NOMO-1 treated with DMSO at 0.1 percent for 48 hours (cell line): ENCODE data around the gene ALG10.
"Not testable (repeated sequence)": the region's sequence is repeated elsewhere in the genome, so short reads cannot be mapped to it uniquely, and the experiment has no call there.

Source experiments
- DNase-seq: peaks from one replicate; lab custom pipeline; 2025; ENCODE audit not compliant: unreplicated experiment; lab: John Stamatoyannopoulos, UW

Gene ALG10

GRCh38 chr12:34022079-34022830, at the start of gene ALG10:
ALG10 (plus strand) TSS chr12:34022496; CDS start chr12:34022600, 104 bp downstream.
- peak; percentile 95 for DNase-seq

- not testable (repeated sequence) for DNase-seq
Observed at GRCh38 chr12:33972884-33973283, 49.4 kb upstream of the ALG10 start.

GRCh38 chr12:33977887-33978286, 44.4 kb upstream of the ALG10 start:
- DNase-seq = no peak

GRCh38 chr12:33988197-33988805, 34.0 kb upstream of the ALG10 start:
- DNase-seq = no peak

- DNase-seq = no peak
Observed at GRCh38 chr12:33988913-33989312, 33.4 kb upstream of the ALG10 start.

GRCh38 chr12:33994857-33995808, 27.2 kb upstream of the ALG10 start:
- DNase-seq = no peak

GRCh38 chr12:34008835-34009234, 13.5 kb upstream of the ALG10 start:
- not testable (repeated sequence) for DNase-seq

GRCh38 chr12:34016361-34016760, 5.9 kb upstream of the ALG10 start:
- no peak for DNase-seq

- no peak for DNase-seq
Observed at GRCh38 chr12:34021071-34021470, 1.2 kb upstream of the ALG10 start.

GRCh38 chr12:34027661-34028060, 5.4 kb downstream of the ALG10 start:
- not testable (repeated sequence) for DNase-seq

- DNase-seq = no peak
Observed at GRCh38 chr12:34030591-34030990, 8.3 kb downstream of the ALG10 start.

GRCh38 chr12:34033628-34034296, 11.5 kb downstream of the ALG10 start:
- peak; percentile 25 for DNase-seq

GRCh38 chr12:34038357-34038756, 16.1 kb downstream of the ALG10 start:
- peak; percentile 10 for DNase-seq

- DNase-seq = no peak
Observed at GRCh38 chr12:34046570-34046969, 24.3 kb downstream of the ALG10 start.

- not testable (repeated sequence) for DNase-seq
Observed at GRCh38 chr12:34047855-34048254, 25.6 kb downstream of the ALG10 start.

- no peak for DNase-seq
Observed at GRCh38 chr12:34048714-34049113, 26.4 kb downstream of the ALG10 start.

GRCh38 chr12:34051486-34051885, 29.2 kb downstream of the ALG10 start:
- no peak for DNase-seq

- DNase-seq = no peak
Observed at GRCh38 chr12:34054938-34055337, 32.6 kb downstream of the ALG10 start.
